ENCODE measurements around the gene ILF2. TPM values are rescaled to one million over a fixed set of nuclear protein-coding genes. Genes with fewer than 3 reads are reported as not detected.

The ILF2 gene
- total and polyA plus RNA-seq, 2 of the 13 experiments (the other 11 are each of a cell fraction or from before 2014, with no cell fraction given) = 292 to 366 TPM

DNA sequence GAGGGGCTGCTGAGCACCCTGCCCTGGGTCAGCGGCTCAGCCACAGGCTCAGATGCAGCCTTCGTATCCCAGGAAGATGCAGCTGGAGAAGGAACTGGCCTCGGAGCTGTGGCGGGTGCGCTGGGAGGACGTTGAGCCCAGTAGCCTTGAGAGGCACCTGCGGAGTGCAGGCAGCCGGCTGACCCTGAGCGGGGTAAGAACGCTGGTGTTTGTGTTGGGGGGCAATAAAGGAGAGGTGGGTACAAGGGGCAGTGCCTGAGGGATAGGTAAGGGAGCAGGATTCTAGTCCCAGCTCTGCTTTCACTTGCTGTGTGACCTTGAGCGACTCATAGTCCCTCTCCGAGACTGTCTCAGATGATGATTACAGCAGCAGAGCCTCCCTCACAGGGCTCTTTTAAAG lies 14.1 kb upstream of the ILF2 start (continued):
- TF ChIP-seq BORCS8-MEF2B (CRISPR knock-in tag; IDR thresholded peaks at IDR 0.05) (no peak), NFE2 (CRISPR knock-in tag; IDR thresholded peaks at IDR 0.05) (no peak), PHF21A (CRISPR knock-in tag; IDR thresholded peaks at IDR 0.05) (no peak), ZBTB20 (CRISPR knock-in tag; IDR thresholded peaks at IDR 0.05; ENCODE audit: borderline replicate concordance, low read depth) (no peak), ISX (CRISPR knock-in tag; conservative IDR thresholded peaks at IDR 0.05) (no peak)

GRCh38 chr1:153683854-153684253 lies 13.1 kb upstream of the ILF2 start:
- CTCF ChIA-PET (ENCODE audit: low intra/inter-chr PET ratio, low total read pairs) = no interaction called here
- Histone ChIP-seq H3K9me3 (ENCODE audit: low read length) (no peaks in the 10 kb centered on the region), H3K9ac (ENCODE audit: insufficient read depth, low read depth, low read length) (no peak overlapping the region), H3K27me3 (ENCODE audit: control insufficient read depth in 1 of 2, insufficient read depth in 2 of 2, low read length in 2 of 2) (peaks cover 21 to 85% of the 10 kb centered on the region in 2 experiments), H3K27ac (ENCODE audit: extremely low read length, insufficient read depth, low read length) (no peak overlapping the region), H3K4me1 (ENCODE audit: insufficient read depth, low read length) (peaks cover 26% of the 10 kb centered on the region), H4K20me1 (ENCODE audit: insufficient read depth, low read length) (no peaks in the 10 kb centered on the region), H3K4me3 (replicated peaks in 1 of 3; ENCODE audit: insufficient read depth in 1 of 3, low read depth in 2 of 3, low read length in 3 of 3) (no peak overlapping the region), H3K79me2 (ENCODE audit: insufficient read depth, low read length) (no peaks in the 10 kb centered on the region), H3K4me2 (ENCODE audit: low read depth, low read length) (no peak overlapping the region), H2AFZ (ENCODE audit: low read length) (no peak overlapping the region), H3K36me3 (replicated peaks in 1 of 2; ENCODE audit: control insufficient read depth in 1 of 2, insufficient read depth in 2 of 2, low read length in 2 of 2) (no peaks in the 10 kb centered on the region)
- POLR2A ChIA-PET = no interaction called here
- in situ Hi-C loops (cut with HindIII; ENCODE audit: extremely low pct_ligation_motif_present, low pct_unique_long_range_greater_than_20kb) (loop anchor here (10.0 kb wide), 1 partner anchor 301 kb away; the partner anchor contains the start of gene RAB13), intact Hi-C loops (cut with micrococcal nuclease; ENCODE audit: unreplicated experiment) (no loop called here)
- WGBS (ENCODE audit: low lambda C conversion rate) = 35% methylated on average over 5 of the region's 5 CpGs
- TF ChIP-seq ZSCAN25 (CRISPR knock-in tag; IDR thresholded peaks at IDR 0.05) (no peak), ZNF333 (CRISPR knock-in tag; IDR thresholded peaks at IDR 0.05; ENCODE audit: borderline replicate concordance) (no peak), THAP9 (CRISPR knock-in tag; IDR thresholded peaks at IDR 0.05; ENCODE audit: borderline replicate concordance) (no peak), ATF7 (IDR thresholded peaks at IDR 0.05) (peak; percentile 51; the same call in 1 of the 2 replicates), ATF7 (CRISPR knock-in tag; IDR thresholded peaks at IDR 0.05) (no peak)
- no peak for FAIRE-seq
- DNase-seq (ENCODE audit: low spot score) = no peak
- no peak for ATAC-seq
- BruUV-seq (replicated peaks) = no TSS peak
